Liver (tissue), 9 donors: ENCODE results near the gene THEM4. TPM values are rescaled to one million over a fixed set of nuclear protein-coding genes. Genes with fewer than 3 reads are reported as not detected.

ENCODE experiments used
- DNase-seq: peaks from one replicate; pipeline ENCODE4 v3.0.0-alpha.2; 2017; ENCODE audit warnings: low spot score
- H3K27ac ChIP-seq, 2 donors: one replicate each; pipeline ENCODE4 v1.7.0; 2013; ENCODE audit warnings: inconsistent platforms in 2 of 2, low read length in 2 of 2, control low read depth in 1 of 2, low read depth in 1 of 2, mild to moderate bottlenecking in 1 of 2
- H3K27me3 ChIP-seq, 4 donors: one replicate each; pipeline versions ENCODE4 v1.6.1 to v1.7.0; 2013; ENCODE audit warnings: low read length in 3 of 4, inconsistent platforms in 1 of 4, mild to moderate bottlenecking in 1 of 4, moderate library complexity in 1 of 4; ENCODE audit not compliant: control insufficient read depth in 4 of 4, insufficient read depth in 4 of 4
- H3K36me3 ChIP-seq, 4 donors: one replicate each; pipeline versions ENCODE4 v1.6.1 to v1.7.0; 2013; ENCODE audit warnings: low read length in 3 of 4, mild to moderate bottlenecking in 3 of 4, low read depth in 1 of 4, moderate library complexity in 1 of 4; ENCODE audit not compliant: control insufficient read depth in 4 of 4, insufficient read depth in 3 of 4
- H3K4me1 ChIP-seq, 4 donors: one replicate each; pipeline versions ENCODE4 v1.6.1 to v1.7.0; 2013; ENCODE audit warnings: low read length in 3 of 4, mild to moderate bottlenecking in 3 of 4, moderate library complexity in 1 of 4; ENCODE audit not compliant: control insufficient read depth in 4 of 4, insufficient read depth in 4 of 4
- H3K4me3 ChIP-seq, 3 donors: one replicate each; pipeline versions ENCODE4 v1.6.1 to v1.7.0; 2013; ENCODE audit warnings: low read length in 3 of 3, control low read depth in 1 of 3, low read depth in 1 of 3, mild to moderate bottlenecking in 1 of 3
- H3K9ac ChIP-seq, 2 donors: one replicate each; pipeline ENCODE4 v1.7.0; 2013; ENCODE audit warnings: low read length in 2 of 2, mild to moderate bottlenecking in 2 of 2, moderate library complexity in 2 of 2, control low read depth in 1 of 2, low read depth in 1 of 2
- H3K9me3 ChIP-seq, 4 donors: one replicate each; pipeline versions ENCODE4 v1.6.1 to v1.7.0; 2013; ENCODE audit warnings: low read length in 3 of 4; ENCODE audit not compliant: control insufficient read depth in 4 of 4
- ATF3 ChIP-seq: IDR thresholded peaks from 2 replicates; pipeline ENCODE4 v1.6.1; 2016; ENCODE audit warnings: antibody characterized with exemption
- CTCF ChIP-seq: fragments of 150-350 bp; IDR thresholded peaks from 2 replicates; pipeline ENCODE4 v1.5.1; 2017; ENCODE audit warnings: improper control_type of control experiment, low read depth, low read length; ENCODE audit not compliant: missing input control
- EGR1 ChIP-seq, 2 donors: IDR thresholded peaks; 2 replicates each; pipeline ENCODE4 v1.6.1; 2016 to 2018; ENCODE audit warnings: antibody characterized with exemption in 2 of 2, low read depth in 2 of 2
- FOXA1 ChIP-seq: IDR thresholded peaks from 2 replicates; pipeline ENCODE4 v1.6.1; 2016; ENCODE audit warnings: antibody characterized with exemption
- FOXA2 ChIP-seq: IDR thresholded peaks from 2 replicates; pipeline ENCODE4 v1.6.1; 2016; ENCODE audit warnings: antibody characterized with exemption
- GABPA ChIP-seq, 2 donors: IDR thresholded peaks in 1 of 2; conservative IDR thresholded peaks in 1 of 2; 2 replicates each; pipeline ENCODE4 v1.6.1; 2016; ENCODE audit warnings: antibody characterized with exemption in 2 of 2, mild to moderate bottlenecking in 1 of 2, moderate library complexity in 1 of 2
- HNF4A ChIP-seq, 2 donors: conservative IDR thresholded peaks; 2 replicates each; pipeline ENCODE4 v1.6.1; 2016; ENCODE audit warnings: antibody characterized with exemption in 2 of 2, mild to moderate bottlenecking in 2 of 2
- HNF4G ChIP-seq: IDR thresholded peaks from 2 replicates; pipeline ENCODE4 v1.6.1; 2016; ENCODE audit warnings: antibody characterized with exemption
- JUND ChIP-seq, 2 donors: IDR thresholded peaks; 2 replicates each; pipeline ENCODE4 v1.6.1; 2016; ENCODE audit warnings: antibody characterized with exemption in 2 of 2
- MAX ChIP-seq: IDR thresholded peaks from 2 replicates; pipeline ENCODE4 v1.6.1; 2016; ENCODE audit warnings: antibody characterized with exemption
- NR2F2 ChIP-seq: IDR thresholded peaks from 2 replicates; pipeline ENCODE4 v1.6.1; 2016; ENCODE audit warnings: antibody characterized with exemption
- RAD21 ChIP-seq, 2 donors: IDR thresholded peaks; 2 replicates each; pipeline ENCODE4 v1.6.1; 2016; ENCODE audit warnings: antibody characterized with exemption in 2 of 2, mild to moderate bottlenecking in 2 of 2
- REST ChIP-seq: IDR thresholded peaks from 2 replicates; pipeline ENCODE4 v1.6.1; 2016; ENCODE audit warnings: antibody characterized with exemption, mild to moderate bottlenecking
- RXRA ChIP-seq, 2 donors: IDR thresholded peaks; 2 replicates each; pipeline ENCODE4 v1.6.1; 2017 to 2018; ENCODE audit warnings: antibody characterized with exemption in 2 of 2, mild to moderate bottlenecking in 1 of 2
- SP1 ChIP-seq: IDR thresholded peaks from 2 replicates; pipeline ENCODE4 v1.6.1; 2018; ENCODE audit warnings: antibody characterized with exemption, mild to moderate bottlenecking
- TAF1 ChIP-seq: conservative IDR thresholded peaks from 2 replicates; pipeline ENCODE4 v1.6.1; 2016; ENCODE audit warnings: antibody characterized with exemption, mild to moderate bottlenecking
- YY1 ChIP-seq: IDR thresholded peaks from 2 replicates; pipeline ENCODE4 v1.6.1; 2016; ENCODE audit warnings: antibody characterized with exemption, mild to moderate bottlenecking
- ZBTB33 ChIP-seq: IDR thresholded peaks from 2 replicates; pipeline ENCODE4 v1.6.1; 2016; ENCODE audit warnings: antibody characterized with exemption
- WGBS: extraction: QIAGEN DNeasy Blood & Tissue Kit; methylation state at CpG from one replicate; pipeline ENCODE4 v1.1.7; 2013; 5-methylcytosine and 5-hydroxymethylcytosine counted together
- polyA plus RNA-seq, 2 donors: library from polyadenylated mRNA; stranded (reverse) in 1 of 2; unstranded in 1 of 2; fragments of 200-250 nt in 1 of 2; fragments of >200 nt in 1 of 2; fragmentation: Nextera tagmentation in 1 of 2; extraction: Ambion mirVana in 1 of 2; gene quantifications; one replicate each; pipeline versions ENCODE4 v1.2.1 to v1.2.3, GENCODE V29; 2013 to 2015
- total RNA-seq, 2 donors: library from RNA; depleted of rRNA; stranded (reverse); fragments of >200 nt; gene quantifications; one replicate each; pipeline ENCODE4 v1.2.3, GENCODE V29; 2014
- donor health status: healthy.
- donor health status: healthy.
- donor health status: healthy.
- donor health status: healthy.
- donor health status: healthy.

Gene THEM4
- total and polyA plus RNA-seq, 4 donors = 6.1 to 16.2 (median 9.8) TPM

- no peaks in the 10 kb centered on the region for H3K27me3 ChIP-seq
- no peaks in the 10 kb centered on the region for H3K36me3 ChIP-seq
- H3K27ac ChIP-seq = no peak overlapping the region
- H3K4me1 ChIP-seq = no peaks in the 10 kb centered on the region
- TF ChIP-seq NR2F2 = no peak
- no peak for TF ChIP-seq EGR1 (IDR thresholded peaks at IDR 0.05; ENCODE audit: low read depth in 2 of 2)
- no peak for TF ChIP-seq CTCF
- TF ChIP-seq MAX = no peak
- TF ChIP-seq HNF4G = no peak
- TF ChIP-seq ZBTB33 = no peak
- no peak for TF ChIP-seq GABPA (IDR thresholded peaks at IDR 0.05 in 1 of 2, conservative IDR thresholded peaks at IDR 0.05 in 1 of 2)
- no peak for TF ChIP-seq REST
- TF ChIP-seq FOXA1 = no peak
- no peak for TF ChIP-seq SP1
- no peak for TF ChIP-seq RXRA (IDR thresholded peaks at IDR 0.05)
- TF ChIP-seq RAD21 (IDR thresholded peaks at IDR 0.05) = no peak
- no peak for TF ChIP-seq TAF1
- no peak for TF ChIP-seq ATF3
- TF ChIP-seq YY1 = no peak
- no peak for TF ChIP-seq HNF4A (conservative IDR thresholded peaks at IDR 0.05)
- no peak for TF ChIP-seq FOXA2
- no peak for TF ChIP-seq JUND (IDR thresholded peaks at IDR 0.05)
- H3K9ac ChIP-seq = no peak overlapping the region
- WGBS = 90% methylated on average over 18 of the region's 18 CpGs
- no peak overlapping the region for H3K4me3 ChIP-seq
- no peak for DNase-seq
- no peaks in the 10 kb centered on the region for H3K9me3 ChIP-seq
Observed at GRCh38 chr1:151949371-151950193, 40.3 kb upstream of the THEM4 start.
